ENCODE data around the gene ANKUB1.

GRCh38 chr3:149833241-149833640 is 40.9 kb upstream of the ANKUB1 start:
- TF ChIP-seq CTCF (IDR thresholded peaks at IDR 0.05; ENCODE audit: insufficient read depth, low read length, poor library complexity, severe bottlenecking), result no peak
- no peak for TF ChIP-seq EZH2phosphoT487 (conservative IDR thresholded peaks at IDR 0.05; ENCODE audit: low read length)
